ENCODE results near the gene HSF2BP.
"Not testable (repeated sequence)": the region's sequence is repeated elsewhere in the genome, so short reads cannot be mapped to it uniquely, and the experiment has no call there.

DNA sequence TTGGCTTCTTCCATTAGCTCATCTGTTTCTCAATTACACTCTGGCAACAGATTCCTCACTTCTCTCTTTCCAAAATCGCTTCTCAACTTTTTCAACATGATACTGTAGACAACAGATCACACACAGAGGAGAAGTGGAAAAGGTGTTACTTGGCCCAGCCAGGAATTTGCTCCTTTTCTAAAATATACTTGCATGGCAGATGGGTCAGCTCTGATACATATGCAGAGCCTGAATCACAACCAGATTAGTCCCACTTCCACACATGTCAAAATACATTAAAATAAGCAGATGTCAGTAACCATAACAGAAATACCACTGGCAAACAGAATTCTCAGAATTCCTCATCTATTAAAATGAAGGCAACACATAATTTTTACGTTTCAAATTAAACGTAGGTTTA is 89.1 kb downstream of the HSF2BP start:
- TF ChIP-seq EZH2 (IDR thresholded peaks at IDR 0.05; ENCODE audit: low read length) = not testable (repeated sequence)
- TF ChIP-seq, protein P1, sequence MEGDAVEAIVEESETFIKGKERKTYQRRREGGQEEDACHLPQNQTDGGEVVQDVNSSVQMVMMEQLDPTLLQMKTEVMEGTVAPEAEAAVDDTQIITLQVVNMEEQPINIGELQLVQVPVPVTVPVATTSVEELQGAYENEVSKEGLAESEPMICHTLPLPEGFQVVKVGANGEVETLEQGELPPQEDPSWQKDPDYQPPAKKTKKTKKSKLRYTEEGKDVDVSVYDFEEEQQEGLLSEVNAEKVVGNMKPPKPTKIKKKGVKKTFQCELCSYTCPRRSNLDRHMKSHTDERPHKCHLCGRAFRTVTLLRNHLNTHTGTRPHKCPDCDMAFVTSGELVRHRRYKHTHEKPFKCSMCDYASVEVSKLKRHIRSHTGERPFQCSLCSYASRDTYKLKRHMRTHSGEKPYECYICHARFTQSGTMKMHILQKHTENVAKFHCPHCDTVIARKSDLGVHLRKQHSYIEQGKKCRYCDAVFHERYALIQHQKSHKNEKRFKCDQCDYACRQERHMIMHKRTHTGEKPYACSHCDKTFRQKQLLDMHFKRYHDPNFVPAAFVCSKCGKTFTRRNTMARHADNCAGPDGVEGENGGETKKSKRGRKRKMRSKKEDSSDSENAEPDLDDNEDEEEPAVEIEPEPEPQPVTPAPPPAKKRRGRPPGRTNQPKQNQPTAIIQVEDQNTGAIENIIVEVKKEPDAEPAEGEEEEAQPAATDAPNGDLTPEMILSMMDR (optimal IDR thresholded peaks at IDR 0.05 in 1 of 3, IDR thresholded peaks at IDR 0.05 in 1 of 3, conservative IDR thresholded peaks at IDR 0.05 in 1 of 3; ENCODE audit: extremely low read depth in 1 of 3, insufficient read depth in 2 of 3, low read length in 3 of 3) = not testable (repeated sequence)
